GM18502 (cell line): ENCODE measurements around the gene LGR4.

ENCODE experiments used
- ATAC-seq: cut with Tn5 transposase; IDR thresholded peaks from one replicate; pipeline ENCODE4 v1.9.1; 2021; ENCODE audit warnings: mild to moderate bottlenecking; ENCODE audit not compliant: unreplicated experiment, poor library complexity

The LGR4 gene

DNA sequence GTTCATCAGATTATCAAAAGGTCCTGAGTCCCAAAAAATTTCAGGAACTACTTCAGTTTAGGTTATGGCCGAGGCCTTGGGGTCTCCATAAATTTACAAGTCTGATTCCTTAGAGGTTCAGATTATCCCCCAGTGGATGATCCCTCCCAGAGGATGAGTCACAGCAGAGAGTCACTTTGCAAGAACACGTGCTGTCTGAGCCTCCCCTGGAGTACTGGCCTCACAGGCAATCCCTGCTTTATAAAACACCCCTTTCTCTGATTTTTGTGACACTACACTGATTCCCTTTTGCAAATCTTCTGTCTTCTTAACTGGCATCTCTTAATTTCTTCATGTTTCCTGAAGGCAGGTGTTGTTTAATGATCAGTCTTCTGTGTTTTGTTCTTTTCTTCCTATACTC is 154.8 kb downstream of the LGR4 start:
- no peak for ATAC-seq
